GM18951 (cell line): ENCODE data around the gene NRG2.

Experiments used
- POLR2A ChIP-seq: IDR thresholded peaks from 4 replicates; pipeline ENCODE4 v1.6.1; 2011; ENCODE audit warnings: mild to moderate bottlenecking; ENCODE audit not compliant: insufficient read length, insufficient read depth; ENCODE audit errors: extremely low read depth
- in situ Hi-C: fragments of 300-500 bp; cut with MboI; formaldehyde crosslinking; loops from one replicate; pipeline ENCODE4 v1.12.0; 2022; ENCODE audit warnings: low sequenced_read_pairs, mixed read lengths, inconsistent platforms; ENCODE audit not compliant: unreplicated experiment

Gene NRG2

GRCh38 chr5:139951983-139952382, 91.1 kb downstream of the NRG2 start:
- in situ Hi-C loops: no loop called here

GRCh38 chr5:139951296-139951924, 91.7 kb downstream of the NRG2 start:
- in situ Hi-C loops: no loop called here
- no peak for TF ChIP-seq POLR2A

More at GRCh38 chr5:139951983-139952382, 91.1 kb downstream of the NRG2 start:
- TF ChIP-seq POLR2A: no peak

GRCh38 chr5:139950436-139950835, 92.7 kb downstream of the NRG2 start:
- in situ Hi-C loops: no loop called here
- no peak for TF ChIP-seq POLR2A

DNA sequence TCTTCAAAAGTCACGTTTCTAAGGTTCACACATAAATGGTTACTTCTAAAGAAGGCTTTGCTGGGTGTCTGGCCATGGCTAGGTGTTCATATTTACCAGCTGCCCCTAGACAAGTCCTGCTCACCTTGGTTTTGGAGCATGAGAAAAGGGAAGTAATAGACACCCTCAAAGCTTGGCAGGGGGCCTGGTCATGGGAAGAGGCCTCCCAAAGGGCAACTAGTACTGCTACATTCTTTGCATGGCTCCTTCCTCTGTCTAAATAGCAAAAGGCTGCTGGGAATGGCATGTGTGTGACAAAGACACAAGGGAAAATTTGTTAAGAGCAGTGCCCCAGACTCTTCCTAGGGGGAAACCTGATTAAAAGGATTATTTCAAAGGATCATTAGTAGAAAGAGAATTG, 93.4 kb downstream of the NRG2 start:
- in situ Hi-C loops: no loop called here
- TF ChIP-seq POLR2A: no peak

DNA sequence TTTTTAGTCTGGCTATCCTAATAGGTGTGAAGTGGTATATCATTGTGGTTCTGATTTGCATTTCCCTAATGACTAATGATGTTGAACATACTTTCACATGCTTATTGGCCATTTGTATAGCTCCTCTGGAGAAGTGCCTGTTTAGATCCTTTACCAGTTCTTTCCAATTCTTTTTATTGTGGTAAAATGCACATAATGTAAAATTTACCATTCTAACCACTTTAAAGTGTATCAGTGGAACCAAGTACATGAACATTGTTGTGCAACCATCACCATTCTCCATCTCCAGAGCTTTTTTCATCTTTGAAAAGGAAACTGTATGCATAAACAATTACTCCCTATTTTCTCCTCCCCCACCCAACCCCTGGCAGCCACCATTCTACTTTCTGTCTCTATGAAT, 95.4 kb downstream of the NRG2 start:
- in situ Hi-C loops: no loop called here
- no peak for TF ChIP-seq POLR2A

DNA sequence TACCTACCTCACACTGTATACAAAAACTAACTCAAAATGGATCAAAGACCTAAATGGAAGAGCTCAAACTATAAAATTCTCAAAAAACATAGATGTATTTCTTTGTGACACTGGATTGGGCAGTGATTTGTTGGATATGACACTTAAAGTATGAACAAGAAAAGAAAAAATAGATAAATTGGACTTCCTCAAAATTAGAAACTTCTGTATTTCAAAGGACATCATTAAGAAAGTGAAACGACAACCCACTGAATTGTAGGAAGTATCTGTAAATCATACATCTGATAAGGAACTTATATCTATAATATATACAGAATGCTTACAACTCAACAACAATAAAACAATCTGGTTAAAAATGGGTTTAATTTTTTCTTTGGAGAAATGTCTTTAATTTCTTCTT, 96.7 kb downstream of the NRG2 start:
- TF ChIP-seq POLR2A: no peak
- in situ Hi-C loops: no loop called here

DNA sequence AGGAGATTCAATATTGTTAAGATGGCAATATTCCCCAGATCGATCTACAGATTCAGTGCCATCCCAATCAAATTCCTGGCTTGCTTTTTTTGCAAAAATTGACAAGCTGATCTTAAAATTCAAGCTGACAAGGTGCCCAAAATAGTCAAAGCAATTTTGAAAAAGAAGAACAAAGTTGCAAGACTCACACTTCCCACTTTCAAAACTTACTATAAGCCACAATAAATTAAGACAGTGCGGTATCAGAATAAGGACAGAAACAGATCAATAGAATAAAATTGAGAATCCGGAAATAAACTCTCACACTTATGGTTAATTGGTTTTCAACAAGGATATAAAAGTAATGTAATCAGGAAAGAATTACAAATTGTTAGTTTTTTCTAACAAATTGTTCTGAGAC, 97.1 kb downstream of the NRG2 start:
- no peak for TF ChIP-seq POLR2A
- in situ Hi-C loops: no loop called here

DNA sequence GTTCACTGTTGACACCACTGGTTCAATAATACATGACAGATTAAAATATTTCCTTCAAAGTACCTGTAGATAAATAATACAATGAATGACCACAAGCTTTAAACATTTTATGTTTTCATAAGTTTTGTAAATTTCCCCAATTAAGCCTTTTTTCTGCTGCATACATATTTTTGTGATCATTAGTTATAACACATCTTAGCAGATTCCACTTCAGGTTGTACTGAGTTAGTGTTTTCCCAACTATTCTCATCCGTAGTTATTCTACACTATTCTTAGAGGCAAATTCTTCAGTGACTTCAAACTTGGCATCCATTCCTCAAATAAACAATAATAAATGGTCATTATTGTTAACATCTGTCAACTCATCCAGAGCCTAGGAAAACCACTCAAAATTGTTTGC, 100.9 kb downstream of the NRG2 start:
- in situ Hi-C loops: no loop called here
- no peak for TF ChIP-seq POLR2A

GRCh38 chr5:139930406-139930805, 112.7 kb downstream of the NRG2 start:
- in situ Hi-C loops: no loop called here
- TF ChIP-seq POLR2A: no peak

- no peak for TF ChIP-seq POLR2A
- in situ Hi-C loops: no loop called here
Measured at GRCh38 chr5:139926797-139927503, 116.1 kb downstream of the NRG2 start.

DNA sequence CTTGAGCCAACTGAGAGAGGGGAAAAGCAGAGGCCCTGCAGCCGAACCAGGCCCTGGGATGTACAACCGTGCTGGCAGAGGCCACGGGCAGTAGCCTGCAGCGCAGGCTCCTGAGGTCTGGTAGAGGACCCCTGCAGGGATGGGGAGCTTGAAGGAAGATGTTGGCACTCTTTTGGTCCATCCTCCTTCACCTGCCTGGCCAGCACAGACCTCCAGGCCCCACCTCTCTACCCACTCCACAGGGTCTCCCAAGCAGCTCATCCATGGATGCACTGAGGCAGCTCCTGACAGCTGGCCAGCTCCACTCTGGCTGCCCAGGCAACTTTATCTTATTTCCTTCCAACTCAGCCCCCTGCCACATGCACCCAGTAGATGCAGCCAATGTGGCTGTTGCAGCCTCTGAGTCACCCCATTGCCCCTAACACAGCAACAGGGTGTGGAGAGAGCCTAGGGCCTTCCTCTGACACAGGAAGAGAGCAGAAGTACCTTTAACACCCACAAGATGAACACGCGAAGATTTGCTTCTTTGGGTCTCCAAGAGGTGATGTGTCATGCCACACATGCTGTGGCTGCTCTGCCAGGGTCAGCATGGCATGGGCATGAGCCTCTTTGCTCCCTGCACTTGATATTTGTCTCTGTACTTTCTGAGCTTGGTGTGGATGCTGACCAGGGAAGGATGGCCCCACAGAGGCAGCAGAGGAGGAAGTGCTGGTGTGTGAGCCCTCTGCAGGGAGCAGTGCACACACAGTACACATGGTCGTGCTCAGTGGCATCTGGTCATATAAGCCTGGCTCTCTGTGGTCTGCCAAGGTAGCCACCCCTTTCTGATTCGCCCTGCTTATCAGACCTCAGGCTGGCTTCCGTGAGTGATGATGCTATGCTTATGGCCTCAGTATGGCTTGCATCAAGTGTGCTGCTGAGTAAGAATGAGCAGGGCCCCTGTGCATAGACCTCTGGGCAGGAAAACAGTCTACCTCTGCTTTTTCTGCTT, 117.2 kb downstream of the NRG2 start:
- no peak for TF ChIP-seq POLR2A
- in situ Hi-C loops: no loop called here

DNA sequence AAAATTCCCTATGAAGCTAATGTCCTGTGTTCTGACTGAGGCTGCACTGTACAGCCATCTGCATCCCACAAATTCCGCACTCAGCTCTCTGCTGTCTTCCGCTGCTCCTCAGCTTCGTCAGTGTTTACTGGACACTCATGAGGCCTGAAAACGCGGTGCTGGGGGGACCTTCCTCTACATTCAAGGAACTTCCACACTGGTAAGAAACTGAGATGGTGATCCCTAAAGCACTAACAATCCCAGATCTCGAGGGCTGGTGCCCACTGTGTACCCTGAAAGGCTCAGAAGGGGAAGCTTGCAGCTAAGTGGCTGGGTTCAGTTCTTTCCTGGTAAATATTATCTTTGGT, 117.9 kb downstream of the NRG2 start:
- in situ Hi-C loops: no loop called here
- no peak for TF ChIP-seq POLR2A
